ENCODE measurements around the gene GNG7.

GRCh38 chr19:2528675-2529101 is 173.8 kb downstream of the GNG7 start:
- TF ChIP-seq CTCF (IDR thresholded peaks at IDR 0.05; ENCODE audit: low read length): no peak
- no peak for TF ChIP-seq EZH2 (optimal IDR thresholded peaks at IDR 0.05; ENCODE audit: low read depth, low read length)
- TF ChIP-seq EZH2phosphoT487 (IDR thresholded peaks at IDR 0.05; ENCODE audit: low read length): no peak

Data from MM.1S (cell line).